Esophagus squamous epithelium (tissue), 4 donors: ENCODE results near the gene NQO2.

Source experiments
- POLR2A ChIP-seq, 4 donors: fragments of 450-650 bp; IDR thresholded peaks; one replicate each; pipeline ENCODE4 v1.6.1; 2017; ENCODE audit warnings: antibody characterized with exemption in 4 of 4, mild to moderate bottlenecking in 4 of 4, moderate library complexity in 3 of 4
- TF ChIP-seq, protein P1 (sequence below), 6 experiments: fragments of 450-650 bp in 4 of 6; fragments of 200-600 bp in 2 of 6; sonication (generic) in 2 of 6; IDR thresholded peaks; one replicate each; pipeline ENCODE4 v1.5.1; 2016 to 2019; ENCODE audit warnings: antibody characterized with exemption in 6 of 6, mild to moderate bottlenecking in 4 of 6, moderate library complexity in 4 of 6

- TF ChIP-seq, protein P1, sequence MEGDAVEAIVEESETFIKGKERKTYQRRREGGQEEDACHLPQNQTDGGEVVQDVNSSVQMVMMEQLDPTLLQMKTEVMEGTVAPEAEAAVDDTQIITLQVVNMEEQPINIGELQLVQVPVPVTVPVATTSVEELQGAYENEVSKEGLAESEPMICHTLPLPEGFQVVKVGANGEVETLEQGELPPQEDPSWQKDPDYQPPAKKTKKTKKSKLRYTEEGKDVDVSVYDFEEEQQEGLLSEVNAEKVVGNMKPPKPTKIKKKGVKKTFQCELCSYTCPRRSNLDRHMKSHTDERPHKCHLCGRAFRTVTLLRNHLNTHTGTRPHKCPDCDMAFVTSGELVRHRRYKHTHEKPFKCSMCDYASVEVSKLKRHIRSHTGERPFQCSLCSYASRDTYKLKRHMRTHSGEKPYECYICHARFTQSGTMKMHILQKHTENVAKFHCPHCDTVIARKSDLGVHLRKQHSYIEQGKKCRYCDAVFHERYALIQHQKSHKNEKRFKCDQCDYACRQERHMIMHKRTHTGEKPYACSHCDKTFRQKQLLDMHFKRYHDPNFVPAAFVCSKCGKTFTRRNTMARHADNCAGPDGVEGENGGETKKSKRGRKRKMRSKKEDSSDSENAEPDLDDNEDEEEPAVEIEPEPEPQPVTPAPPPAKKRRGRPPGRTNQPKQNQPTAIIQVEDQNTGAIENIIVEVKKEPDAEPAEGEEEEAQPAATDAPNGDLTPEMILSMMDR (IDR thresholded peaks at IDR 0.05), result no peak
- TF ChIP-seq POLR2A (IDR thresholded peaks at IDR 0.05), result no peak
Measured at GRCh38 chr6:2990248-2990931, 9.3 kb upstream of the NQO2 start.
